Measurements from ENCODE around the gene SMIM28.

SMIM28 gene

DNA sequence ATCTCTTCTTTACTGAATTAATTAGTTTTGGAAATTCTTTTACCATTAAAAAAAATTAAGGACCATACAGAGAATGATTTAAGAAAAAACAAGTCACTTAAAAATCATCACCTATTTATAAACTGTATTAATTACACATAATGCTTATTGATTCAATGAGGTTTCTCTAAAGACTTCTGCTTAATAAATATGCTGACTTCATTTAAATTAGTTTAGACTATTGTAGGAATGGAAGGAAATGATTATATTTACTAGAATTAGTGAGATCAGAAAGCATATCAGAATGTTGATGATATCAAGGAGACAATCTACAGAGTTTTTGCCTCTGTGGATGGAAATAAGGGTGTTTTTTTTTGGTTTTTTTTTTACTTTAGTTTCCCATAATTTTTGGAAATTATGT lies 34.6 kb upstream of the SMIM28 start:
- TF ChIP-seq, protein P1, sequence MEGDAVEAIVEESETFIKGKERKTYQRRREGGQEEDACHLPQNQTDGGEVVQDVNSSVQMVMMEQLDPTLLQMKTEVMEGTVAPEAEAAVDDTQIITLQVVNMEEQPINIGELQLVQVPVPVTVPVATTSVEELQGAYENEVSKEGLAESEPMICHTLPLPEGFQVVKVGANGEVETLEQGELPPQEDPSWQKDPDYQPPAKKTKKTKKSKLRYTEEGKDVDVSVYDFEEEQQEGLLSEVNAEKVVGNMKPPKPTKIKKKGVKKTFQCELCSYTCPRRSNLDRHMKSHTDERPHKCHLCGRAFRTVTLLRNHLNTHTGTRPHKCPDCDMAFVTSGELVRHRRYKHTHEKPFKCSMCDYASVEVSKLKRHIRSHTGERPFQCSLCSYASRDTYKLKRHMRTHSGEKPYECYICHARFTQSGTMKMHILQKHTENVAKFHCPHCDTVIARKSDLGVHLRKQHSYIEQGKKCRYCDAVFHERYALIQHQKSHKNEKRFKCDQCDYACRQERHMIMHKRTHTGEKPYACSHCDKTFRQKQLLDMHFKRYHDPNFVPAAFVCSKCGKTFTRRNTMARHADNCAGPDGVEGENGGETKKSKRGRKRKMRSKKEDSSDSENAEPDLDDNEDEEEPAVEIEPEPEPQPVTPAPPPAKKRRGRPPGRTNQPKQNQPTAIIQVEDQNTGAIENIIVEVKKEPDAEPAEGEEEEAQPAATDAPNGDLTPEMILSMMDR (IDR thresholded peaks at IDR 0.05): no peak
- Histone ChIP-seq H3K4me3 (no peak overlapping the region), H3K4me1 (no peaks in the 10 kb centered on the region), H3K27ac (no peak overlapping the region), H3K9me3 (no peaks in the 10 kb centered on the region), H3K27me3 (no peaks in the 10 kb centered on the region), H3K36me3 (no peaks in the 10 kb centered on the region)
- intact Hi-C loops (cut with DNase I; ENCODE audit: low total_unique reads): no loop called here
- no peak for DNase-seq

DNA sequence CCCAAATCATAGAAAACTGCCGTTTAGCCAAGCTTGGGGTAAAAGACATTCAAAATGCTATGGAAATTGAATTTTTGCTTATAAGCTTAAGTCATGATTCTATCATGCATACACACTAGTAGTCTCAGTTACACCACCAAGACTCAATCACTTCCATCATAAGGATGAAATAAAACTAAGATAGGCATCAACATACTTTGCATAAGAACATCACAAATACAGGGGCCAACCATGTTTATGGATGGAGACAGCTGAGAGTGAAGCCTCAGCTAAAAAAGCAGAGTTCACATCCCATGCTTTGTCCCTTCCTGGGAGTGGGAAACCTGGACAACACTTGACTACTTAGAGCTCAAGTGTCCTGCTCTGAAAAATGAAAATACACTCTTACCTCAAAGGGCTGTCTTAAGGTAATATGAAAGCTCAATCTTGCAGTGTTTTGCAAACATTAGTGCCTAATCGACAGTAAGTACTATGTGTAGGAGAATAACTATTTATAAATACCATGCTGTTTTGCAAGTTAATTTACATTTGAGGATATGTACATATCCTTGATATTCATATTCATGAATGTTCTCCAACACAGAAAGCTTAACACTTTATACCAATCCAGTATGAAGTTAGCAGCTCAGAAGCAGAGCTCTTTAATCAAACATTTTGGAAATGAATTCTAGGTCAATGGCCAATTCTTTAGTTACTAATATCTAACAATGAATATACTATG lies 32.0 kb upstream of the SMIM28 start:
- no peaks in the 10 kb centered on the region for H3K4me1 ChIP-seq
- H3K4me3 ChIP-seq: no peak overlapping the region
- H3K27me3 ChIP-seq: no peaks in the 10 kb centered on the region
- H3K36me3 ChIP-seq: no peaks in the 10 kb centered on the region
- DNase-seq: no peak
- TF ChIP-seq, protein P1 (IDR thresholded peaks at IDR 0.05): no peak
- H3K9me3 ChIP-seq: no peaks in the 10 kb centered on the region
- no peak overlapping the region for H3K27ac ChIP-seq
- intact Hi-C loops (cut with DNase I; ENCODE audit: low total_unique reads): no loop called here

DNA sequence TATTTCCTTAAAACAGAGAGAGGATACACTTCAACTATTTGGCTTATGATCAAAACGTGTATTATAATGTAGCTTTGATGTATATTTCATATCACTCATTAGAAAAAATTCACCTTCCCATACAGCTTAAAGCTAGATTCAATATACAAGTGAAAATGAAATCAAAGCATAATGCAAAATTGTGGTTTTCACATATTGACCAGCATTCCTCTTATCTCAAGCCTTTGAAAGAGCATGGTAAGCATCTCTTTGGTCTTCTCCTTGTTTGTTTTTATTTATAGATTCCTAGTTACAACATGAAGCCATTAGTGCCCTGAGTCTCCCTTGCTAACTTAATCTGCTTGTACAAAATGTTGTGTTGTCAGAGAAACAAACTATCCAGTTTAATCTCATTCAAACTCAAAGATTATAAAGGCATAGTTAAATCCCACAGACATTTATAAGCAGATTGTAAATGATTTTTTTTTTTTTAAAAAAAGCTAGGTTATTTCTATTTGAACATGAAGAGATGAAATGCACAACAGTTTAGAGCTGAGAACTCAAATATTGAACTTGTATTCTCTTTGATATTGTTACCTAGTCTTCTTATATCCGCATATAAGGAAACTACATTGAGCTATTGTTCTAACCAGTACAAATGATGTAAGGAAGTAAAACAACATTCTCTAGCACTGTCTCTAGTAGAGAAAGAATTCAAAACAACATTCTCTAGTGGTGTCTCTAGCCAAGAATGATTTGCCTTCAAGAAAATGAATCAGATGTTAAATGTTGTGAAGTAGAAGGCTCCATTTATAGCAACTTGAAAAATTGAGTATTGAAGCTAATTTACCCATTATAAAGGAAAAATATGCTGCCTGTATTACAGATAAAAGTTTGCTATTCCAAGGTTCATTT lies 31.2 kb upstream of the SMIM28 start:
- H3K4me3 ChIP-seq: no peak overlapping the region
- H3K4me1 ChIP-seq: no peaks in the 10 kb centered on the region
- intact Hi-C loops (cut with DNase I; ENCODE audit: low total_unique reads): no loop called here
- H3K27me3 ChIP-seq: no peaks in the 10 kb centered on the region
- TF ChIP-seq, protein P1 (IDR thresholded peaks at IDR 0.05): no peak
- no peak overlapping the region for H3K27ac ChIP-seq
- H3K9me3 ChIP-seq: no peaks in the 10 kb centered on the region
- no peaks in the 10 kb centered on the region for H3K36me3 ChIP-seq
- no peak for DNase-seq

DNA sequence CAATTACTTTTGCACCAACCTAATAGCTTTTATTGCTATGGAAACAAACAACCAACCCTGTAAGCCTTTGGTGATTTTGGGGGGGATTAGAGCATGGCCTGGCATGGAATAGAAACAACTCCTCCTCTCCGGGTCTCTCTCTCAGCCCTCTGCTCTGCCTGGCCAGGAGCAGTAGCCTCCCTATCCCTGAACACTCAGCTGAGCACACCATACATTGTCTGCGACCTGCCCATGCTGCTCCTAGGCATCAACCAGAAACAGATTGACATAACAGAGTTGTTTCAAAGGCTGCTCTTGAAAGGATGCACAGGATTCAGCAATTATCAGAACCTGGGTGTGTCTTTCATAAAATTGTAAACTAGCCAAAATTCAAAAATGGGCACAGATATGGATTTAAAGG lies 29.8 kb upstream of the SMIM28 start:
- no peak for DNase-seq
- TF ChIP-seq, protein P1 (IDR thresholded peaks at IDR 0.05): no peak
- Histone ChIP-seq H3K9me3 (no peaks in the 10 kb centered on the region), H3K36me3 (no peaks in the 10 kb centered on the region), H3K27ac (no peak overlapping the region), H3K4me3 (no peak overlapping the region), H3K4me1 (no peaks in the 10 kb centered on the region), H3K27me3 (no peaks in the 10 kb centered on the region)
- intact Hi-C loops (cut with DNase I; ENCODE audit: low total_unique reads): no loop called here

DNA sequence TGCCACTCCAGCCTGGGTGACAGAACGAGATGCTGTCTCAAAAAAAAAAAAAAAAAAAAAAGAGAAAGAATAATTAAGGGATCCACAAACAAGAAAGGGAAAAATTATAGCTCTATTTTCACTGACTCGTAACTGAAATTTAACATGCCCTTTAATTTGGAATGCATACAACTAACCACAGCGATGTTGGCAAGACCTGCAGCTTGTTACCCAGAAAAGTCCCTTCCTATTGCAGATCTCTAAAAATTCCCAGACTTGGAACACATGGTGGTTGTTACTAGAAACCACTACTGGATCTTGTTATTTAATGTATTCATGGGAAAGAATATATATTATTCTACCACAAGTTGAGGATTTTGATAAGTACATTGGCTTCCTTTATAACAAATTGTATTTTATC lies 27.8 kb upstream of the SMIM28 start:
- no peaks in the 10 kb centered on the region for H3K36me3 ChIP-seq
- H3K27ac ChIP-seq: no peak overlapping the region
- no peak for DNase-seq
- TF ChIP-seq, protein P1 (IDR thresholded peaks at IDR 0.05): no peak
- H3K4me1 ChIP-seq: no peaks in the 10 kb centered on the region
- intact Hi-C loops (cut with DNase I; ENCODE audit: low total_unique reads): no loop called here
- no peaks in the 10 kb centered on the region for H3K9me3 ChIP-seq
- no peak overlapping the region for H3K4me3 ChIP-seq
- H3K27me3 ChIP-seq: no peaks in the 10 kb centered on the region
